Nucleus accumbens (tissue), 56 donors: ENCODE data around the gene EIF3L.

Experiments used
- DNase-seq, 56 donors: peaks; one replicate each; lab custom pipeline; 2025; lab: John Stamatoyannopoulos, UW

Gene EIF3L

GRCh38 chr22:37816543-37817180 is 32.6 kb upstream of the EIF3L start:
- no peak for DNase-seq

- DNase-seq: peak in 51 of 56 donors; percentile 16 to 90 (median 73)
Measured at GRCh38 chr22:37817705-37818408, 31.4 kb upstream of the EIF3L start.

- DNase-seq: peak in 24 of 56 donors; percentile 12 to 55 (median 22)
Measured at GRCh38 chr22:37818409-37819104, 30.7 kb upstream of the EIF3L start.

- no peak for DNase-seq
Measured at GRCh38 chr22:37819105-37819433, 30.1 kb upstream of the EIF3L start.

- DNase-seq: no peak
Measured at GRCh38 chr22:37820350-37820749, 28.9 kb upstream of the EIF3L start.

GRCh38 chr22:37822079-37822833 is 27.0 kb upstream of the EIF3L start:
- no peak for DNase-seq

GRCh38 chr22:37823134-37823985 is 25.9 kb upstream of the EIF3L start, which contains the start of gene GALR3:
TSS of gene GALR3 (plus strand) at chr22:37823382. CDS start at chr22:37823407, 25 bp downstream.
- DNase-seq: no peak

- peak in 2 of 56 donors; percentile 11 to 29 for DNase-seq
Measured at GRCh38 chr22:37824674-37825641, 24.3 kb upstream of the EIF3L start.

- DNase-seq: peak in 41 of 56 donors; percentile 15 to 81 (median 35)
Measured at GRCh38 chr22:37827056-37827455, 22.2 kb upstream of the EIF3L start.

- DNase-seq: no peak
Measured at GRCh38 chr22:37830093-37830842, 19.0 kb upstream of the EIF3L start.

- no peak for DNase-seq
Measured at GRCh38 chr22:37831472-37831871, 17.7 kb upstream of the EIF3L start.

GRCh38 chr22:37832022-37832857 is 17.0 kb upstream of the EIF3L start:
- DNase-seq: no peak

- peak in 1 of 56 donors; percentile 4 for DNase-seq
Measured at GRCh38 chr22:37842015-37842793, 7.0 kb upstream of the EIF3L start.

GRCh38 chr22:37843741-37844089 is 5.5 kb upstream of the EIF3L start:
- DNase-seq: peak in 20 of 56 donors; percentile 46 to 75 (median 58)

- no peak for DNase-seq
Measured at GRCh38 chr22:37844904-37845329, 4.3 kb upstream of the EIF3L start.

GRCh38 chr22:37846433-37846832 is 2.8 kb upstream of the EIF3L start:
- no peak for DNase-seq
